HG02973 (cell line): Measurements from ENCODE around the gene ZRANB2.

Source experiments
- ATAC-seq: cut with Tn5 transposase; IDR thresholded peaks from one replicate; pipeline ENCODE4 v1.9.1; 2021; ENCODE audit warnings: moderate library complexity; ENCODE audit not compliant: unreplicated experiment

ZRANB2 gene

DNA sequence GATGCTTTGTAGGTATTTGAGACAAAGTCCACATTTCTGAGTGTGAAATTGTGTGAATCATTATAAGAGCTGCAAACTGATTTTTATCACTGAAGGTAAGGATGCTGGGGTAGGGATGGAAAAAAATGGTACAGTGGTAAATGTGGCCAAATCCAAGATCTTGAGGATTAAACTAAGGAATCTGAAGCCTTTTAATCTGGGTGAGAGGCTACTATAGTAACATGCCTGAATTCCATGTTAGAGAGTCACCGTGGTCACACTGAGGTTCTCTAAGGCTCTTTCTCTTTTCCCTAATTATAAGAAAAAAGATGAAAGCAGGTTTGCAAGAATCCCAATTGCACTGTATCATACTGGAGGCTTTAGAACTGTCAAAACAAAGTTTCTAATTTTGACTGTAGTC lies 50.8 kb downstream of the ZRANB2 start:
- no peak for ATAC-seq

DNA sequence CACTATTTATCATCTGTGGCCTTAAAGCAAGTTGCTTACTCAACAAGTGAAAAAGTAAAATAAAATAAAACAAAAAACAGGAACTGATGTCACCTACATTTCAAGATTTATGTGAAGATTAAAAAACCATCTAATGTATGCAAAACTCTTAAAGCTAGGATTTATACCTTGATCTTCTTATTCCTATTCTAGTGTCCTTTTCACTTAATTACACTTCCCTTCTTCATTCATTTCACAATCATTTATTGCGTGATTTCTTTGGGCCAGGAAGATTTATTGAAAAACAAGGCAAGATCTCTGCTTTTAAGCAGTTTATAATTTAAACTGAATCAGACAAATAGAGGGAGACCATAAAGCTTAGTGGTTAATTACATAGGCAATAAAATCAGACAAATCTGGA lies 51.9 kb downstream of the ZRANB2 start:
- no peak for ATAC-seq

DNA sequence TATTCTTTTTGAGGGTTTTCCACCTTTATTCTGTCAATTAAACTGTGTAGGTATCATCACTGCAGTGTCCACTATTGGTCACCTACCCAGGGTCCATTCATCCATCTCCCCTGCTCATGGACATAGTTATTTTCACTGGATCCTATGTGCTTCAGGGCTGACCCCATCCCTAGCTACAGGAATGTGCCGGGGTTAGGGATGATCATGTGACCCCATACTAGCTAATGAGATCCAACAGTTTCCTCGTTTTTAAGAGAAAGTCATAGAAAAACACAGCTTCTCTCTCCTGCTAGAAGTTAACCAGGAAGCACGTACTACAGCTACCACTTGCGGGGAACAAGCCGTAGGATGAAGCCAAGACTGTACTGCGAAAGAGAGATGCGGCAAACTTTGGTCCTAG lies 52.8 kb downstream of the ZRANB2 start:
- no peak for ATAC-seq

DNA sequence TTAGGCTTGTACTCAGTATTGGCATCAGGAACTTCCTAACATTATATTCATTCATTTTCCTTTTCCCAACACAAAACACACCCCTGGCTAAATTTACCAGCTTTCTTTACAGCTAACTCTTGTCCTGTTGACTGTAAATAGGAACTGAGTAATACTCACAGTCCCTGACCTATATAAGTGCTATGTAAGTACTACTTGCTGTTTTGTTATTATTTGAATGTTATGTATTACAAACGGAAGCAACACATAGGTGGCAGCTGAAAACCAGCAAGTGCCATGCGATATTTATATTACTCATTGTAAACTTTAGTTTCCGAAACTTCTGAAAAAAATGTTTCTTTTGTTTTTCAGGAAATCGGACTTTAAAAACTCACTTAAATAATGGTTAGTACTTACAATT lies 54.7 kb downstream of the ZRANB2 start:
- ATAC-seq, result no peak

DNA sequence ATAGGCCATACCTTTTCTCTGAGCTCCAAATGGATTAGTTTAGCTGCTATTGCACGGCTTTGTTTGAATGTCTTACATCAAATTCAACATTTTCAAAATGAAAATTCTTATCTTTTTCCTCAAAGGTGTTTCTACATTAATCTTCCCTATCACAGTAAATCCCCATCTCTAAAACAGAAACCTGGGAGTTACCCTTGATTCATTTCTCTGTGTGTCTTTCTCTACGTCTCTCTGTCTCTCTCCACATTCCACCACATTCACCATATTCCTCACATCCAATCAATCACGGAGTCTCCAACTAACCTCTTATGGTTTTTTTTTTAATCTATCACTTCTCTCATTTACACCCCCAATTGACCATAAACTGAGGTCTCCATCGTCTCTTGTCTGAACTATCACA lies 57.3 kb downstream of the ZRANB2 start:
- no peak for ATAC-seq

DNA sequence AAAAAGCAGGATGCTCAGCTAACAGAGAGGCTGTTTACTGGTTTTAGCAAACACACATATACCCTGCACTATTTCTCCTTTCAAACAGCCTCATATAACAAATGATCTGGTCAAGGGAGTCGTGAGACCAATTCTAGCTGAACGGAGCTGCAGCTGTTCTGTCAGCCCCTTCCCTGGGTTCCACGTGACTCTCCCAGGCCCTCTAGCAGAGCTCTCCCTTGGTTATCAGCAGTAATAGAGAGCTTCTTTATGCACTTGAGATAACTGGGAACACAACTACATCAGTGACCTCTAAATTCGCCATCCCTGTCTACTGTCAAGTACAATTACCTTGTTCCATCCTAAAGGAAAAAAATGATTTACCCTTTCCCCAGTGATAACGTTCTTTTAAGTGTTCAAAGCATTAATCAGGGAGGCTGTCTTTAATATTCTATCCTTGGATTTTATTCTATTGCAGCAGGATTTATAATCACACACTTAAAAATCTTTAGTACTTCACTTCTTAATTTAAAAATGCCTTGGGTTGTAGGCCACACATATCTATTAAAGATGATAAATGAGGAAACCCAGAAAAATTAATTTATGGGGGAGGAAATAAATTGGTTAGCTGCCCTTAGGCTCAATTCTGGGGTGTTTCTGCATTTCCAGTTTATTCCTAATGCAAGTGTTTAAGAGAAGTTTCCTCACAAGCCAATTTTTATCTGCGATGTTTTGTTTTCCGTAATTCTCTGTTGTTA lies 61.4 kb downstream of the ZRANB2 start:
- no peak for ATAC-seq

DNA sequence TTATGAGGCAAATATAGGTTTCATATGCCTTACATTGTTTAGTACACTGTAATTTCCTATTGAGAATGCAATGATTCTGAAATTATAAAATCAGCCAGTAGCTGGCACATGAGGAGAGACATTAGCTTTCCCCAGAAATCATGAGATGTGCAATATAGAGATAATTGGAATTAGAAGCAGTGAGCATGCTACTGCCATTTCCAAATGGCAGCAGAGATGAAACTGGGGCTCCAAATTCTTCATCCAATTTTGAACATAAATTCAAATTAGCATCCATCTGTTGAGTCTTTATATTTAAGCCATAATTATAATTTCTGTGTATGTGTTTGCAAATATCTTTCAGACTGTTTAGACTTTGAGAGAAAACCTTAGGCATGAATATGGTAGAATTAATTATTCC lies 62.0 kb downstream of the ZRANB2 start:
- ATAC-seq, result no peak

- ATAC-seq, result no peak
Observed at GRCh38 chr1:71015745-71016144, 65.1 kb downstream of the ZRANB2 start.

DNA sequence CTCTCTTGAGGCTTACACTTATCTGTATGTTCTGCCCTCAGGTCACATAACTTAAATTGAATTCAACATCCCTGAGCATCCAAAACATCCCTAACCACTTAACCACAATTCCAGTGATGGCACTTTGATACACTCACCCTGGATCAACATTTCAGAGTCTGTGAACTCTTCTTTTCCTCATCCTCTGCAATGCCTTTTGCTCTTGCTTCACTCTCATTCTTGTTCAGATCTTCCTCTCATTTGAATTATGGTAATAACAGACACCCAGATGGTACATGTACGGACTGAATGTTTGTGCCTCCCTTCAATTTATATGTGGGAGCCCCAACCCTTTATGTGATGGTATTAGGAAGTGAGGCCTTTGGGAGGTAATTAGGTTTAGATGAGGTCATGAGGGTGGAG lies 66.7 kb downstream of the ZRANB2 start:
- ATAC-seq, result no peak
